Measurements from ENCODE around the gene DMPK.
"Not testable (repeated sequence)": the region's sequence is repeated elsewhere in the genome, so short reads cannot be mapped to it uniquely, and the experiment has no call there.

Gene DMPK

DNA sequence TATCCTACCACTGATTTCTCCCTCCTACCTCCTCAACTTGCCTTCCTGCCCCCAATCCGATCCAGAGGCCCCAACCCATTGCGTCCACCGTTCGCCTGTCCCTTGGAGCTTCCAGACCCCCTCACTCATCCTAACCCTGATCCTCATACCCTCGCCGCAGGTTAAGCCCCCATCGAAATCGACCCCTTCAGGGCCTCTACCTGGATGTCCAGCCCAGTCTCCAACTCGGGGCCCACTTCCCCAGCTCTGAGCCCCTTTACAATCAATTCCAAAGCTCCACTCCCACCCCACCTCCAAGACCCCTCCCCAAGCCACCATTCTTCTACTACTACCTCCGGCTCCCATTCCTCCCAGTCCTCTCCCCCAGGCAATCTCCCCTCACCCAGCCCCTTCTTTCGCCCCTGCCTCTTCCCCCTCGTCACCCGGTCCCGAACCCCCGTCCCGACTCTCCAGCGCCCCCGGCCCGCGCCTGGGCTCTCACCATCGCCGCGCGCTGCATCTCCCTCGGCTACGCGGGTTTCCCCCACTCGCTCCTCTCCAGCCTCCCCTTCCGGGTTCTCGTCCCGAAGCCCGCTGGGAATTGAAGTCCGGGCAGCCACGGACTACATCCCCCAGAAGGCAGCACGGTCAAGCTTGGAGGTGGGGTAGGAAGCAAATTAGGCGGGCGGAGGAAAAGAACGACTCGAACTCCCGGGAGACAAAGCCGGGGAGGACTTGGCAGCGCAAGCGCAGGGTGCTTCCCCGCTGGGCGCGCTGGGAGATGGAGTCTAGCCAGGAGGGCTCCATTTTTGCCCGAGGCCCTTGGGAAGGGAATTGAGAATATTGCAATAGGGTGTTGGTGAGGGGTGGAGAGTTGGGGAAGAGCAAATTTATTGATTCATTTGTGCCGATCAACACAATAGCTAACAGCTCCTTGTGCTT is 51.7 kb downstream of the DMPK start, which contains the start of gene FBXO46:
TSS of gene FBXO46 (minus strand) at position 529 of the 921 bp plus-strand sequence. CDS start 17,401 bp downstream, outside the sequence.
- H3K4me3 ChIP-seq (ENCODE audit: severe bottlenecking), result peak within 1 kb of the TSS; percentile 56
- no peaks in the 10 kb centered on the region for H3K4me1 ChIP-seq (ENCODE audit: insufficient read depth, poor library complexity, severe bottlenecking)
- ATAC-seq (ENCODE audit: low read depth) (peak; percentile 99), DNase-seq (ENCODE audit: low spot score) (peak; percentile 96)
- H3K9me3 ChIP-seq (ENCODE audit: severe bottlenecking), result no peaks in the 10 kb centered on the region
- peak within 1 kb of the TSS; percentile 55 for H3K27ac ChIP-seq (ENCODE audit: poor library complexity, severe bottlenecking)
- no peaks in the 10 kb centered on the region for H3K27me3 ChIP-seq (ENCODE audit: insufficient read depth, poor library complexity, severe bottlenecking)
- TF ChIP-seq, protein P1, sequence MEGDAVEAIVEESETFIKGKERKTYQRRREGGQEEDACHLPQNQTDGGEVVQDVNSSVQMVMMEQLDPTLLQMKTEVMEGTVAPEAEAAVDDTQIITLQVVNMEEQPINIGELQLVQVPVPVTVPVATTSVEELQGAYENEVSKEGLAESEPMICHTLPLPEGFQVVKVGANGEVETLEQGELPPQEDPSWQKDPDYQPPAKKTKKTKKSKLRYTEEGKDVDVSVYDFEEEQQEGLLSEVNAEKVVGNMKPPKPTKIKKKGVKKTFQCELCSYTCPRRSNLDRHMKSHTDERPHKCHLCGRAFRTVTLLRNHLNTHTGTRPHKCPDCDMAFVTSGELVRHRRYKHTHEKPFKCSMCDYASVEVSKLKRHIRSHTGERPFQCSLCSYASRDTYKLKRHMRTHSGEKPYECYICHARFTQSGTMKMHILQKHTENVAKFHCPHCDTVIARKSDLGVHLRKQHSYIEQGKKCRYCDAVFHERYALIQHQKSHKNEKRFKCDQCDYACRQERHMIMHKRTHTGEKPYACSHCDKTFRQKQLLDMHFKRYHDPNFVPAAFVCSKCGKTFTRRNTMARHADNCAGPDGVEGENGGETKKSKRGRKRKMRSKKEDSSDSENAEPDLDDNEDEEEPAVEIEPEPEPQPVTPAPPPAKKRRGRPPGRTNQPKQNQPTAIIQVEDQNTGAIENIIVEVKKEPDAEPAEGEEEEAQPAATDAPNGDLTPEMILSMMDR (IDR thresholded peaks at IDR 0.05; ENCODE audit: poor library complexity, severe bottlenecking), result peak; percentile 13
- no peaks in the 10 kb centered on the region; the same call in 1 of the 2 replicates for H3K36me3 ChIP-seq (ENCODE audit: low read depth)

DNA sequence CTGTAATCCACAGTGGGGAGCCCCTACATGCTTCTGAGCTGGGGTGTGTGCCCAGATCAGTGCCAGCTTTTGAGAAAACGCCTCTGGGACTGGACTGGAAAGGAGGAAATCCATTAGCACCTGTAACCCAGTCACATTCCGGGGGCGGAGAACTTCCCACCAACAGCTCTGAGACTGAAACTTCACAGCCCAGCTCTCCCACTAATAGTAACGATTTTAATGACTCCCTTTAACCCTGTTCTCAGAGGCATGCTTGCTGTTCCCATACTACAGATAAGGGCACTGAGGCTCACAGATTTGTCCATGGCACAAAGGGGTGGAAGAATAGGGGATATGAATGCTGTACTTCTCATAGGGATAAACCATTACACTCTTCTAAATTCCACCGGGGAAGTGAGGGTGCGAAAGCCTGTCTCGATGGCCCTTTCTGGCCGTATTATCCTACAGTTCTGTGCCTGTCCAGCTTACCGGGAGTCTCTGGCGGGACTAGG is 52.4 kb downstream of the DMPK start:
- H3K4me1 ChIP-seq (ENCODE audit: insufficient read depth, poor library complexity, severe bottlenecking), result no peaks in the 10 kb centered on the region
- ATAC-seq (ENCODE audit: low read depth), result peak; percentile 4; the same call in 1 of the 3 replicates
- H3K9me3 ChIP-seq (ENCODE audit: severe bottlenecking), result no peaks in the 10 kb centered on the region
- peak overlapping the region; percentile 56 for H3K4me3 ChIP-seq (ENCODE audit: severe bottlenecking)
- H3K27me3 ChIP-seq (ENCODE audit: insufficient read depth, poor library complexity, severe bottlenecking), result no peaks in the 10 kb centered on the region
- TF ChIP-seq, protein P1 (IDR thresholded peaks at IDR 0.05; ENCODE audit: poor library complexity, severe bottlenecking), result no peak
- DNase-seq (ENCODE audit: low spot score), result no peak
- peak overlapping the region; percentile 55 for H3K27ac ChIP-seq (ENCODE audit: poor library complexity, severe bottlenecking)
- H3K36me3 ChIP-seq (ENCODE audit: low read depth), result no peaks in the 10 kb centered on the region; the same call in 1 of the 2 replicates

DNA sequence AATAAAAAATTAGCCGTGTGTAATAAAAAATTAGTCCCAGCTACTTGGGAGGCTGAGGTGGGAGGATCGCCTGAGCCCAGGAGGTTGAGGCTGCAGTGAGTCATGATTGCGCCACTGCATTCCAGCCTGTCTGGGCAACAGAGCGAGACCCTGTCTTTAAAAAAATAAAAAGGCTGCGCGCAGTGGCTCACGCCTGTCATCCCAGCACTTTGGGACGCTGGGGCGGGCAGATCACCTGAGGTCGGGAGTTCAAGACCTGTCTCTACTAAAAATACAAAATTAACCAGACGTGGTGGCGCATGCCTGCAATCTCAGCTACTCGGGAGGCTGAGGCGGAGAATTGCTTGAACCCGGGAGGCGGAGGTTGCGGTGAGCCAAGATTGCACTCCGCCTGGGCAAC is 53.6 kb downstream of the DMPK start:
- not testable (repeated sequence) for H3K36me3 ChIP-seq (ENCODE audit: low read depth); H3K27ac ChIP-seq (ENCODE audit: poor library complexity, severe bottlenecking); H3K9me3 ChIP-seq (ENCODE audit: severe bottlenecking); H3K4me3 ChIP-seq (ENCODE audit: severe bottlenecking); DNase-seq (ENCODE audit: low spot score); H3K27me3 ChIP-seq (ENCODE audit: insufficient read depth, poor library complexity, severe bottlenecking); H3K4me1 ChIP-seq (ENCODE audit: insufficient read depth, poor library complexity, severe bottlenecking); ATAC-seq (ENCODE audit: low read depth)

DNA sequence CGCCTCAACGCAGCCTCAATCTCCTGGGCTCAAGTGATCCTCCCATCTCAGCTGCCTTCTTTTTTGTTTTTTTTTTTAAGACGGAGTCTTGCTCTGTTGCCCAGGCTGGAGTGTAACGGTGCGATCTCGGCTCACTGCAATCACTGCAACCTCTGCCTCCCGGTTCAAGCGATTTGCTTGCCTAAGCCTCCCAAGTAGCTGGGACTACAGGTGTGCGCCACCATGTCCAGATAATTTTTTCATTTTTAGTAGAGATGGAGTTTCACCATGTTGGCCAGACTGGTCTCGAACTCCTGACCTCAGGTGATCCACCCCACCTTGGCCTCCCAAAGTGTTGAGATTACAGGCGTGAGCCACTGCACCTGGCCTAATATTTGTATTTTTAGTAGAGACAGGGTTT is 62.2 kb downstream of the DMPK start:
- Histone ChIP-seq H3K4me1 (ENCODE audit: insufficient read depth, poor library complexity, severe bottlenecking) (peaks cover 25% of the 10 kb centered on the region), H3K36me3 (ENCODE audit: low read depth) (peaks cover 21% of the 10 kb centered on the region)
- not testable (repeated sequence) for ATAC-seq (ENCODE audit: low read depth); H3K27ac ChIP-seq (ENCODE audit: poor library complexity, severe bottlenecking); DNase-seq (ENCODE audit: low spot score); H3K9me3 ChIP-seq (ENCODE audit: severe bottlenecking); H3K27me3 ChIP-seq (ENCODE audit: insufficient read depth, poor library complexity, severe bottlenecking); H3K4me3 ChIP-seq (ENCODE audit: severe bottlenecking)
